ENCODE data around the gene TNIK.

TNIK gene

DNA sequence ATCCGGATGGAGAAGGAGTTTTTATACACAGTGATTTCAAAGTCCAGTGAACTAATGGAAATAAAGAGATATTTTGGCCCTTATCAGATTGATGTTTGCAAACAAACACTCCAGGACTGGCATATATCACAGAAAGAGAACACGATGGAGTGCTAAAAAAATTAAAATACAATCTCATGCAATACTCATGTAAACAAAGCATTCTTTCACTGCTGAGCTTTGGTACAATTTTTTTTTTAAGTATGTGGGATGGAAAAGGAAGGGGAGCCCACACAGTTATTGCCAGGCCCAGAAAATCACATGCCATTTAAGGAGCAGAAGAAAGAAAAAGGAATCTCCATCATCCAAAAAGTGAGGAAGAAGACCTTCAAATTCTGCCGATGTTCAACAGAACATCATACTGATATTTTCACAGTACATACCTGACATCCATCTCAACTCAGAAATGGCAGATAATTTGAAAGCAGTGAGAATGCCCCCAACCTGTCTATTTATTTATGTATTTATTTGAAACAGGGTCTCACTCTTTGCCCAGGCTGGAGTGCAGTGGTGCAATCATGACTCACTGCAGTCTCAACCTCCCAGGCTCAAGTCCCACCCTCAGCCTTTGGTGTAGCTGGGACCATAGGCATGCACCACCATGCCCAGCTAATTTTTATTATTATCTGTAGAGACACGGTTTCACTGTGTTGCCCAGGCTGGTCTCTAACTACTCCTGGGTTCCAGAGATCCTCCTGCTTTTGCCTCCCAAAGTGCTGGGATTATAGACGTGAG lies 326.2 kb downstream of the TNIK start:
- H3K36me3 ChIP-seq = no peaks in the 10 kb centered on the region; the same call in 1 of the 2 replicates
- H3K27me3 ChIP-seq = no peaks in the 10 kb centered on the region
- H3K4me1 ChIP-seq = no peaks in the 10 kb centered on the region; the same call in 1 of the 2 replicates
- H3K4me3 ChIP-seq (ENCODE audit: low read depth, low read length) = no peak overlapping the region
- H3K9me3 ChIP-seq = no peaks in the 10 kb centered on the region
- DNase-seq = no peak
- TF ChIP-seq, protein P1, sequence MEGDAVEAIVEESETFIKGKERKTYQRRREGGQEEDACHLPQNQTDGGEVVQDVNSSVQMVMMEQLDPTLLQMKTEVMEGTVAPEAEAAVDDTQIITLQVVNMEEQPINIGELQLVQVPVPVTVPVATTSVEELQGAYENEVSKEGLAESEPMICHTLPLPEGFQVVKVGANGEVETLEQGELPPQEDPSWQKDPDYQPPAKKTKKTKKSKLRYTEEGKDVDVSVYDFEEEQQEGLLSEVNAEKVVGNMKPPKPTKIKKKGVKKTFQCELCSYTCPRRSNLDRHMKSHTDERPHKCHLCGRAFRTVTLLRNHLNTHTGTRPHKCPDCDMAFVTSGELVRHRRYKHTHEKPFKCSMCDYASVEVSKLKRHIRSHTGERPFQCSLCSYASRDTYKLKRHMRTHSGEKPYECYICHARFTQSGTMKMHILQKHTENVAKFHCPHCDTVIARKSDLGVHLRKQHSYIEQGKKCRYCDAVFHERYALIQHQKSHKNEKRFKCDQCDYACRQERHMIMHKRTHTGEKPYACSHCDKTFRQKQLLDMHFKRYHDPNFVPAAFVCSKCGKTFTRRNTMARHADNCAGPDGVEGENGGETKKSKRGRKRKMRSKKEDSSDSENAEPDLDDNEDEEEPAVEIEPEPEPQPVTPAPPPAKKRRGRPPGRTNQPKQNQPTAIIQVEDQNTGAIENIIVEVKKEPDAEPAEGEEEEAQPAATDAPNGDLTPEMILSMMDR (IDR thresholded peaks at IDR 0.05; ENCODE audit: low read depth, low read length) = no peak

DNA sequence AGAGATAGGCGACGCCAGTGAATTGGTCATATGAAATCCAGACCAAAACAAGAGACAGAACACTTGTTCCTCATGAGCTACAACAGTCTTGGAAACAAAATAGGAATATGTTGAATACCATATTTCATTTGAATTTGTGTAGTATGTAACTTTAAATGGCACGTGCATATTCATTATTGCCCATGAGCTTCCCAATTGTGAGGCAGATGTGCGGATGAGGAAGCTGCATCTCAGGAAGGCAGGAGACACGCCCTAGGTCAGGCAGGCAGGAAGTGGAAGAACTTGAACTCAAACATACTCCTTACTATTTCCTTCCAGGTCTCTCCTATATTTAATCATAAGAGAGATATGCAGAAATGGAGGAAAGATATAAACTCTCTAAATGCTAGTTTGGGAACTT lies 326.9 kb downstream of the TNIK start:
- no peak for DNase-seq
- no peaks in the 10 kb centered on the region; the same call in 1 of the 2 replicates for H3K36me3 ChIP-seq

GRCh38 chr3:171132873-171133272 lies 327.3 kb downstream of the TNIK start:
- Histone ChIP-seq H3K27me3 (no peaks in the 10 kb centered on the region), H3K4me3 (ENCODE audit: low read depth, low read length) (no peak overlapping the region), H3K9me3 (no peaks in the 10 kb centered on the region), H3K4me1 (no peaks in the 10 kb centered on the region; the same call in 1 of the 2 replicates), H3K36me3 (no peaks in the 10 kb centered on the region; the same call in 1 of the 2 replicates)
- no peak for DNase-seq
- TF ChIP-seq, protein P1 (IDR thresholded peaks at IDR 0.05; ENCODE audit: low read depth, low read length) = no peak

More for the DNA sequence above, 326.9 kb downstream of the TNIK start:
- TF ChIP-seq, protein P1 (IDR thresholded peaks at IDR 0.05; ENCODE audit: low read depth, low read length) = no peak
- H3K27me3 ChIP-seq = no peaks in the 10 kb centered on the region
- no peak overlapping the region for H3K4me3 ChIP-seq (ENCODE audit: low read depth, low read length)
- H3K9me3 ChIP-seq = no peaks in the 10 kb centered on the region
- H3K4me1 ChIP-seq = no peaks in the 10 kb centered on the region; the same call in 1 of the 2 replicates

DNA sequence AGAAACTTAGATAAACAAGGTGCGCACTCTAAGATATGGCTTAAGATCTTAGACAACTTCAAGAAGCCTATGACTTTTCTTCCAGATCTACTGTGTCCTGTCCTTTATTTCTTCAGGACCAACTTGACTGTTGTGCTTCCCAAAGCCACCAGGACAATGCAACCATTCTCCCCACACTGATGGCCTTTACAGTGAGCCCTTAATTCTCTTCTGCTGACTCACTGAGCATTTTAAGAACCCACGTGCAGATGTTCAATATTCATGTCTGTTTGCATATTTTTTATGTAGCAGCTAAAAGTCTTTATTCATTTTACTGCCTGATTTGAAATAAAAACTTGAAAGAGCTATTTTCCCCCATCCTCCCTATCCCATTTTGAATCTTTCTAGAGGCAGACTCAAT lies 330.4 kb downstream of the TNIK start:
- DNase-seq = no peak
- Histone ChIP-seq H3K36me3 (no peaks in the 10 kb centered on the region; the same call in 1 of the 2 replicates), H3K4me1 (no peaks in the 10 kb centered on the region; the same call in 1 of the 2 replicates), H3K9me3 (no peaks in the 10 kb centered on the region), H3K27me3 (no peaks in the 10 kb centered on the region), H3K4me3 (ENCODE audit: low read depth, low read length) (no peak overlapping the region)
- TF ChIP-seq, protein P1 (IDR thresholded peaks at IDR 0.05; ENCODE audit: low read depth, low read length) = no peak

- H3K4me3 ChIP-seq (ENCODE audit: low read depth, low read length) = no peak overlapping the region
- H3K36me3 ChIP-seq = peaks cover 3% of the 10 kb centered on the region; the same call in 1 of the 2 replicates
- TF ChIP-seq, protein P1 (IDR thresholded peaks at IDR 0.05; ENCODE audit: low read depth, low read length) = no peak
- no peaks in the 10 kb centered on the region for H3K27me3 ChIP-seq
- DNase-seq = no peak
- H3K4me1 ChIP-seq = no peaks in the 10 kb centered on the region; the same call in 1 of the 2 replicates
- H3K9me3 ChIP-seq = no peaks in the 10 kb centered on the region
Measured at GRCh38 chr3:171127611-171128010, 332.6 kb downstream of the TNIK start.
